Calu3 (cell line): ENCODE results near the gene STAT3. TPM values are rescaled to one million over a fixed set of nuclear protein-coding genes. Genes with fewer than 3 reads are reported as not detected.
A peak's percentile ranks its signal among the peaks of the same experiment; 100 is the strongest.

ENCODE experiments used
- BruUV-seq: library from RNA; stranded (reverse); fragments of 400-500 nt; replicated peaks from 2 replicates; lab custom pipeline; 2021; lab: Mats Ljungman, UMichigan
- CTCF ChIA-PET: fragments of 300-600 bp; sonication (Branson Sonifier 250); formaldehyde crosslinking; loops from one replicate; lab custom pipeline; 2022; ENCODE audit warnings: antibody characterized with exemption; lab: Charles Lee
- DNase-seq: peaks from one replicate; pipeline ENCODE4 v3.0.0; 2022
- H3K27ac Mint-ChIP-seq: one replicate; pipeline ENCODE4 v1.8.0; 2022; ENCODE audit warnings: mixed read lengths; ENCODE audit not compliant: unreplicated experiment
- H3K27me3 Mint-ChIP-seq: one replicate; pipeline ENCODE4 v1.8.0; 2022; ENCODE audit warnings: mixed read lengths; ENCODE audit not compliant: unreplicated experiment
- H3K36me3 Mint-ChIP-seq: one replicate; pipeline ENCODE4 v1.8.0; 2022; ENCODE audit warnings: mild to moderate bottlenecking, moderate library complexity, mixed read lengths; ENCODE audit not compliant: insufficient read depth, unreplicated experiment
- H3K4me1 Mint-ChIP-seq: one replicate; pipeline ENCODE4 v1.8.0; 2022; ENCODE audit warnings: mild to moderate bottlenecking, low read depth, mixed read lengths; ENCODE audit not compliant: unreplicated experiment
- H3K4me3 Mint-ChIP-seq: one replicate; pipeline ENCODE4 v1.8.0; 2022; ENCODE audit warnings: mild to moderate bottlenecking, low read depth, moderate library complexity, mixed read lengths; ENCODE audit not compliant: unreplicated experiment
- H3K9me3 Mint-ChIP-seq: one replicate; pipeline ENCODE4 v1.8.0; 2022; ENCODE audit warnings: low read depth, mixed read lengths; ENCODE audit not compliant: unreplicated experiment
- intact Hi-C: fragments of 100-400 bp; cut with micrococcal nuclease; formaldehyde crosslinking; loops from one replicate; pipeline ENCODE4 v1.10.0; 2022; ENCODE audit not compliant: unreplicated experiment
- total RNA-seq: library from RNA; stranded (reverse); gene quantifications from 2 replicates; pipeline ENCODE4 v1.2.3, GENCODE V29; 2022
- TF ChIP-seq, protein P1 (sequence below): fragments of 200-600 bp; IDR thresholded peaks from one replicate; pipeline ENCODE4 v1.8.0; 2022; ENCODE audit warnings: antibody characterized with exemption; ENCODE audit not compliant: unreplicated experiment

Gene STAT3
- total RNA-seq, 1 experiment from 2014 or later = 183 TPM

DNA sequence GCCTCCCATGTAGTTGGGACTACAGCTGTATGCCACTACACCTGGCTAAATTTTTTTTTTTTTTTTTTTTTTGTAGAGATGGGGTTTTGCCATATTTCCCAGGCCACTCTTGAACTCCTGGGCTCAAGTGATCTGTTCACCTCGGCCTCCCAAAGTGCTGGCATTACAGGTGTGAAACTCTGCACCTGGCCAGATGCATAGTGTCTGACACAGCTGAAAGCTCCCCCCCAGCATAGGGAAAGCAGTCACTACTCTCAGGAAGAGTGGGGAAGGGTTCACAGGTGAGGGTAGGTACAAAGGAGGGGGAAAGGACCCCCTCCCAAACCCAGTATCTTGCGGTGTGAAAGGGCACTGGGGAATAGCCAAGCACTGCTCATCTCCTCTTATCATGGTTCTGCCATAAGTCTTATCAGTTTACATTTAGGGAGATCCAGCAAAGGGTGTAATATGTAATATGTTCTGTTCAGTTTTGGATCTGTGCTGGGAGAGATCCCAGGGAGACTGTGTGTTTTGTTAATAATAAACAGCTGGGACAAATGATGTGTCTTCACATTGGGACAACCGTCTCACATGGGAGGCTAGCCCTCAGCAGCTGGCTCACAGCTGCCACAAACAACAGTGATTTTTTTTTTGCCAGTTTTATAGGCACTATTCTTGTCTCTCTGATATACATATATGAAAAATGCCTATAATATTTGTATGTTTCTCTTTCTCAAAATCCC, 41.6 kb upstream of the STAT3 start:
- CTCF ChIA-PET = interaction anchor here (0.6 to 0.7 kb wide), 2 partner anchors 10 to 88 kb away, joined by 3 to 4 read pairs; no protein-coding TSS in a partner anchor
- no peak for DNase-seq
- H3K36me3 Mint-ChIP-seq = no peaks in the 10 kb centered on the region
- BruUV-seq = no TSS peak
- H3K9me3 Mint-ChIP-seq = peaks cover 3% of the 10 kb centered on the region
- no peak overlapping the region for H3K4me3 Mint-ChIP-seq
- TF ChIP-seq, protein P1, sequence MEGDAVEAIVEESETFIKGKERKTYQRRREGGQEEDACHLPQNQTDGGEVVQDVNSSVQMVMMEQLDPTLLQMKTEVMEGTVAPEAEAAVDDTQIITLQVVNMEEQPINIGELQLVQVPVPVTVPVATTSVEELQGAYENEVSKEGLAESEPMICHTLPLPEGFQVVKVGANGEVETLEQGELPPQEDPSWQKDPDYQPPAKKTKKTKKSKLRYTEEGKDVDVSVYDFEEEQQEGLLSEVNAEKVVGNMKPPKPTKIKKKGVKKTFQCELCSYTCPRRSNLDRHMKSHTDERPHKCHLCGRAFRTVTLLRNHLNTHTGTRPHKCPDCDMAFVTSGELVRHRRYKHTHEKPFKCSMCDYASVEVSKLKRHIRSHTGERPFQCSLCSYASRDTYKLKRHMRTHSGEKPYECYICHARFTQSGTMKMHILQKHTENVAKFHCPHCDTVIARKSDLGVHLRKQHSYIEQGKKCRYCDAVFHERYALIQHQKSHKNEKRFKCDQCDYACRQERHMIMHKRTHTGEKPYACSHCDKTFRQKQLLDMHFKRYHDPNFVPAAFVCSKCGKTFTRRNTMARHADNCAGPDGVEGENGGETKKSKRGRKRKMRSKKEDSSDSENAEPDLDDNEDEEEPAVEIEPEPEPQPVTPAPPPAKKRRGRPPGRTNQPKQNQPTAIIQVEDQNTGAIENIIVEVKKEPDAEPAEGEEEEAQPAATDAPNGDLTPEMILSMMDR = no peak
- H3K27me3 Mint-ChIP-seq = no peaks in the 10 kb centered on the region
- H3K4me1 Mint-ChIP-seq = peaks cover 24% of the 10 kb centered on the region
- intact Hi-C loops = loop anchor here (2.0 kb wide), 2 partner anchors 27 to 89 kb away; no protein-coding TSS in a partner anchor
- H3K27ac Mint-ChIP-seq = no peak overlapping the region

DNA sequence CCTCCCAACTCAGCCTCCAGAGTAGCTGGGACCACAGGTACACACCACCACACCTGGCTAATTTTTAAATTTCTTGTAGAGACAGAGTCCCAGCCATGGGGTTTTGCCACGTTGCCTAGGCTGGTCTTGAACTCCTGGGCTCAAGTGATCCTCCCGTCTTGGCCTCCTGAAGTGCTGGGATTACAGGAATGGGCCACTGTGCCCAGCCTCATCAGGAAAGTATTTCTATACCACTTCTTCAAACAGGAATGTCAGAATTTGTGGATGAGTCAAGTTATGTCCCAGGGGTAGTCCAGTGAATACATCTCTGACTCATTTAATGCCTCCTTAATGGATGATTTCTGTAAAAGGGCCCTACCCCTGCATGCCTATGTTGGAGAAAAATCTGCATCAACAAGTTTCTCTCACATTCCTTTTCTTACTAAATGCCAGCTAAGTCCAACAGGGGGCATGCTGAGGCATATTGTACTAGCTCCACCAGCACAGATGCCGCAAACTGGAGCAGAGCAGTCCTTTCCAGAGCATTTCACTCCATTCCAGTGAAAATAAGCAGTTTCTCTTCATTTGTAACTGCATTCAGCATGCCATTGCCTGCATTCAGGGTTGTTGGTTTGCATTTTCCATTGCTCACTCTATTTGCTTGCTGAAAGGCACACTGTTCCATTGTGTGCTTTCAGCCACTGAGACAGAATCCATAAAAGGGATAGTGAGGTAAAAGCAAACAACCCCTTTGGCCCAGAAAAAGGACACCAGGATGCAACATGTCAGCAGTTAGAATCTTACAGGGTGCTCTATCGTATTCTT, 40.1 kb upstream of the STAT3 start:
- BruUV-seq = no TSS peak
- Mint-ChIP-seq H3K27ac (no peak overlapping the region), H3K9me3 (peaks cover 3% of the 10 kb centered on the region), H3K4me1 (peaks cover 25% of the 10 kb centered on the region), H3K27me3 (peaks cover 5% of the 10 kb centered on the region), H3K36me3 (peaks cover 2% of the 10 kb centered on the region), H3K4me3 (no peak overlapping the region)
- intact Hi-C loops = loop anchor here (2.0 kb wide), 2 partner anchors 28 to 90 kb away; no protein-coding TSS in a partner anchor
- DNase-seq = peak; percentile 78
- TF ChIP-seq, protein P1 = peak; percentile 93
- CTCF ChIA-PET = interaction anchor here (0.6 to 1.4 kb wide), 14 partner anchors 9 to 644 kb away, joined by 3 to 19 read pairs (median 3); no protein-coding TSS in a partner anchor

DNA sequence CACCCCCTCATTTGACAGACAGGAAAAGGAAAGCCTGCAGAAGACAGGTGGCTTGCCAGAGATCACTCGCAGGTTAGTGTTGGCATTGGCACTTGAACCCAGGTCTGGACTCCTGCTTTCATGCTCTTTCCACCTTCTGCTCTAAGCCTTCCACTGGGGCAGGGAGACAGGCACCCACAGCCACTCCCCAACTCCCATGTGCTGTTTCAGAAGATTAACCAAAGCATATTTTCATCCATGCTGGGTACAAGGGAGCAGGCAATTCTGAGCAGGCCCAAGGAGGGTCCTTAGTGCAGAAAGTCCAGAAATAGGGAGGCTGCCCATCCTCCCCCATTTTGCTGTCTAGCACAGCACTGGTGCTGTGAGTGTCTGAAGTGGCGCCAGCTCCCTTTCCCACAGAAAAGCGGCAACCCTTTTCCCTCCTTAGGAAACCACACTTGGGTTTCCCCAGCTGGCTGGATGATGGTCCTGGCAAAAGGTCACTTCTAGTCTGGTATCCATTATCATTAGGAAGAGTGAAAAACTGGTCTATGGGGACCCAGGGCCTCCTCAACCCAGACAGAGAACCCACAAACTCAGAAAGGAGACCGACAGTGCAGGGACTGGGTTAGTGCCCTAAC, 36.9 kb upstream of the STAT3 start:
- Mint-ChIP-seq H3K4me1 (peaks cover 37% of the 10 kb centered on the region), H3K27ac (no peak overlapping the region), H3K27me3 (peaks cover 37% of the 10 kb centered on the region), H3K36me3 (peaks cover 18% of the 10 kb centered on the region), H3K4me3 (no peak overlapping the region), H3K9me3 (no peaks in the 10 kb centered on the region)
- intact Hi-C loops = no loop called here
- CTCF ChIA-PET = no interaction called here
- no peak for DNase-seq
- no TSS peak for BruUV-seq
- TF ChIP-seq, protein P1 = no peak

DNA sequence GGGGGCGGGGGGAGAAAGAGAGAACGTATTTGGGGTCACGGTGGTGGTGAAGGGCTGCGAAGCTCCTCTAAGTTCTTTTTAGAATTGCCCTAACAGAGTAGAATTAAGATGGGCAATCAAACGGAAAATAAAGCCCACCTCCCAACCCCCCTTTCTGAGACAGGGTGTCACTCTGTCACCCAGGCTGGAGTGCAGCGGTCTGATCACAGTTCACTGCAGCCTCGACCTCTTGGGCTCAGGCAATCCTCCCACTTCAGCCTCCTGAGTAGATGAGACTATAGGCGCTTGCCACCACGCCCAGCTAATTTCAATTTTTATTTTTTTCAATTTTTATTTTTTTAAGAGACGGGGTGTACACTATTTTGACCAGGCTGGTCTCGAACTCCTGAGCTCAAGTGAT, 35.5 kb upstream of the STAT3 start:
- CTCF ChIA-PET = interaction anchor here (1.0 to 1.7 kb wide), 6 partner anchors 16 to 109 kb away, joined by 3 to 17 read pairs (median 6); no protein-coding TSS in a partner anchor
- TF ChIP-seq, protein P1 = no peak
- Mint-ChIP-seq H3K4me3 (peak overlapping the region; percentile 89), H3K27ac (no peak overlapping the region), H3K36me3 (peaks cover 18% of the 10 kb centered on the region), H3K27me3 (peaks cover 44% of the 10 kb centered on the region), H3K9me3 (no peaks in the 10 kb centered on the region), H3K4me1 (peaks cover 44% of the 10 kb centered on the region)
- DNase-seq = no peak
- intact Hi-C loops = no loop called here
- BruUV-seq = no TSS peak
